HEK293T (cell line): ENCODE data around the gene MORN1.

Source experiments
- CTCF ChIA-PET: fragments of 350-600 bp; formaldehyde crosslinking; extraction: SDS; loops from one replicate; lab custom pipeline; 2021; ENCODE audit warnings: antibody characterized with exemption, inconsistent platforms; lab: Yijun Ruan, JAX
- POLR2A ChIA-PET: fragments of 350-600 bp; formaldehyde crosslinking; extraction: SDS; loops from one replicate; lab custom pipeline; 2020; ENCODE audit warnings: antibody characterized with exemption, inconsistent platforms; lab: Yijun Ruan, JAX
- DNase-seq: peaks from one replicate; pipeline ENCODE4 v3.0.0; 2012; ENCODE audit warnings: mixed read lengths; ENCODE audit errors: extremely low spot score
- ARNT ChIP-seq: fragments of 450-650 bp; IDR thresholded peaks from 2 replicates; pipeline ENCODE4 v1.6.1; 2017; ENCODE audit warnings: mild to moderate bottlenecking
- BHLHE40 ChIP-seq: fragments of 450-650 bp; IDR thresholded peaks from 2 replicates; pipeline ENCODE4 v1.6.1; 2016; ENCODE audit warnings: mild to moderate bottlenecking, moderate library complexity, borderline replicate concordance
- CTBP1 ChIP-seq: fragments of 450-650 bp; IDR thresholded peaks from 2 replicates; pipeline ENCODE4 v1.6.1; 2016; ENCODE audit warnings: borderline replicate concordance
- ELF4 ChIP-seq: fragments of 450-650 bp; IDR thresholded peaks from 2 replicates; pipeline ENCODE4 v1.6.1; 2017; ENCODE audit warnings: antibody characterized with exemption
- FOXA1 ChIP-seq: fragments of 450-650 bp; IDR thresholded peaks from 2 replicates; pipeline ENCODE4 v1.6.1; 2016; ENCODE audit warnings: mild to moderate bottlenecking
- FOXK2 ChIP-seq: fragments of 450-650 bp; IDR thresholded peaks from 2 replicates; pipeline ENCODE4 v1.6.1; 2016; ENCODE audit warnings: mild to moderate bottlenecking
- FOXM1 ChIP-seq: fragments of 450-650 bp; IDR thresholded peaks from 2 replicates; pipeline ENCODE4 v1.6.1; 2017; ENCODE audit warnings: mild to moderate bottlenecking, borderline replicate concordance
- HDGF ChIP-seq: fragments of 450-650 bp; IDR thresholded peaks from 2 replicates; pipeline ENCODE4 v1.6.1; 2017; ENCODE audit warnings: antibody characterized with exemption, borderline replicate concordance
- L3MBTL2 ChIP-seq: fragments of 450-650 bp; conservative IDR thresholded peaks from 2 replicates; pipeline ENCODE4 v1.6.1; 2016; ENCODE audit warnings: mild to moderate bottlenecking
- LEF1 ChIP-seq: fragments of 450-650 bp; IDR thresholded peaks from 2 replicates; pipeline ENCODE4 v1.6.1; 2017; ENCODE audit warnings: mild to moderate bottlenecking, borderline replicate concordance
- NFRKB ChIP-seq: fragments of 450-650 bp; IDR thresholded peaks from 2 replicates; pipeline ENCODE4 v1.6.1; 2016; ENCODE audit warnings: mild to moderate bottlenecking, moderate library complexity
- PKNOX1 ChIP-seq: fragments of 450-650 bp; IDR thresholded peaks from 2 replicates; pipeline ENCODE4 v1.6.1; 2016
- SP1 ChIP-seq: fragments of 450-650 bp; IDR thresholded peaks from 2 replicates; pipeline ENCODE4 v1.6.1; 2017
- SUZ12 ChIP-seq: fragments of 450-650 bp; IDR thresholded peaks from 2 replicates; pipeline ENCODE4 v1.6.1; 2016; ENCODE audit warnings: mild to moderate bottlenecking
- TARDBP ChIP-seq: fragments of 450-650 bp; IDR thresholded peaks from 2 replicates; pipeline ENCODE4 v1.6.1; 2016
- ZNF384 ChIP-seq: fragments of 450-650 bp; IDR thresholded peaks from 2 replicates; pipeline ENCODE4 v1.6.1; 2016

The MORN1 gene

GRCh38 chr1:2322581-2323211 is 68.7 kb downstream of the MORN1 start:
- TF ChIP-seq LEF1 (no peak), SP1 (no peak), BHLHE40 (no peak), FOXM1 (no peak), PKNOX1 (no peak), ELF4 (no peak), ZNF384 (no peak), FOXA1 (no peak), L3MBTL2 (no peak), CTBP1 (no peak), HDGF (no peak), SUZ12 (no peak)

GRCh38 chr1:2322065-2322571 is 69.2 kb downstream of the MORN1 start:
- TF ChIP-seq SUZ12: no peak
- no peak for TF ChIP-seq FOXK2
- no peak for TF ChIP-seq ARNT
- no peak for TF ChIP-seq L3MBTL2
- TF ChIP-seq TARDBP: no peak
- no peak for TF ChIP-seq PKNOX1
- DNase-seq: no peak
- POLR2A ChIA-PET: no interaction called here
- CTCF ChIA-PET: no interaction called here

More at GRCh38 chr1:2322581-2323211, 68.7 kb downstream of the MORN1 start:
- DNase-seq: no peak
- POLR2A ChIA-PET: no interaction called here
- CTCF ChIA-PET: interaction anchor here (0.9 kb wide), 1 partner anchor 8 kb away, joined by 3 read pairs; no protein-coding TSS in a partner anchor

GRCh38 chr1:2320760-2321667 is 70.3 kb downstream of the MORN1 start:
- no peak for DNase-seq
- ChIA-PET CTCF (no interaction called here), POLR2A (no interaction called here)
- TF ChIP-seq LEF1 (no peak), BHLHE40 (no peak), FOXM1 (no peak), FOXK2 (no peak), SP1 (no peak), SUZ12 (no peak)

- TF ChIP-seq FOXK2 (no peak), L3MBTL2 (no peak), BHLHE40 (no peak), TARDBP (no peak), NFRKB (no peak), ZNF384 (no peak), SP1 (no peak), FOXM1 (no peak), HDGF (no peak), PKNOX1 (no peak), ARNT (no peak), FOXA1 (no peak), CTBP1 (no peak), ELF4 (no peak), LEF1 (no peak), SUZ12 (no peak)
- DNase-seq: no peak
- ChIA-PET CTCF (no interaction called here), POLR2A (no interaction called here)
Observed at GRCh38 chr1:2320006-2320405, 71.3 kb downstream of the MORN1 start.

GRCh38 chr1:2319291-2319690 is 72.1 kb downstream of the MORN1 start:
- no peak for TF ChIP-seq FOXA1
- TF ChIP-seq ELF4: no peak
- TF ChIP-seq FOXM1: no peak
- TF ChIP-seq HDGF: no peak
- no peak for TF ChIP-seq LEF1
- TF ChIP-seq TARDBP: no peak
- TF ChIP-seq SUZ12: no peak
- TF ChIP-seq SP1: no peak
- no peak for TF ChIP-seq FOXK2
- TF ChIP-seq ARNT: no peak
- no peak for TF ChIP-seq L3MBTL2
- TF ChIP-seq PKNOX1: no peak
- no peak for TF ChIP-seq NFRKB
- TF ChIP-seq BHLHE40: no peak
- TF ChIP-seq ZNF384: no peak
- no peak for TF ChIP-seq CTBP1
- no peak for DNase-seq
- ChIA-PET CTCF (no interaction called here), POLR2A (no interaction called here)
